NB4 (cell line): ENCODE data around the gene HSPBP1.

Source experiments
- DNase-seq: peaks from one replicate; pipeline ENCODE4 v3.0.0; 2010; ENCODE audit warnings: low read depth
- H3K4me3 ChIP-seq: one replicate; pipeline ENCODE4 v1.5.1; 2011; ENCODE audit warnings: mild to moderate bottlenecking, low read depth, low read length, moderate library complexity
- CTCF ChIP-seq: IDR thresholded peaks from one replicate; pipeline ENCODE4 v1.5.1; 2012; ENCODE audit warnings: low read depth, low read length
- MAX ChIP-seq: IDR thresholded peaks from 2 replicates; pipeline ENCODE4 v1.6.1; 2011; ENCODE audit warnings: low read depth, low read length
- POLR2A ChIP-seq: IDR thresholded peaks from 2 replicates; pipeline ENCODE4 v1.6.1; 2011; ENCODE audit warnings: mild to moderate bottlenecking; ENCODE audit not compliant: insufficient read length; ENCODE audit errors: extremely low read depth

Gene HSPBP1

GRCh38 chr19:55212447-55212846 is 67.5 kb downstream of the HSPBP1 start:
- DNase-seq, result peak; percentile 56
- H3K4me3 ChIP-seq, result no peak overlapping the region
- TF ChIP-seq POLR2A (no peak), MAX (no peak), CTCF (peak; percentile 48)
